BLaER1 (cell line): ENCODE data around the gene PCP2.

Experiments
- H3K27ac ChIP-seq: shearing (Covaris generic); formaldehyde crosslinking; 2 replicates; pipeline ENCODE4 v1.8.1; 2022
- H3K27me3 ChIP-seq: shearing (Covaris generic); formaldehyde crosslinking; 2 replicates; pipeline ENCODE4 v1.8.1; 2022
- H3K36me3 ChIP-seq: shearing (Covaris generic); formaldehyde crosslinking; 2 replicates; pipeline ENCODE4 v1.8.1; 2022
- H3K4me1 ChIP-seq: shearing (Covaris generic); formaldehyde crosslinking; 2 replicates; pipeline ENCODE4 v1.8.1; 2022
- H3K4me2 ChIP-seq: shearing (Covaris generic); formaldehyde crosslinking; 2 replicates; pipeline ENCODE4 v1.8.1; 2022
- H3K4me3 ChIP-seq: shearing (Covaris generic); formaldehyde crosslinking; 2 replicates; pipeline ENCODE4 v1.8.1; 2022
- H3K9ac ChIP-seq: shearing (Covaris generic); formaldehyde crosslinking; 2 replicates; pipeline ENCODE4 v1.8.1; 2022
- H3K9me3 ChIP-seq: shearing (Covaris generic); formaldehyde crosslinking; 2 replicates; pipeline ENCODE4 v1.8.1; 2022
- H4K20me1 ChIP-seq: shearing (Covaris generic); formaldehyde crosslinking; 2 replicates; pipeline ENCODE4 v1.8.1; 2022
- Cebpa-rat ChIP-seq: shearing (Covaris generic); IDR thresholded peaks from 2 replicates; pipeline ENCODE4 v1.8.1; 2022

The PCP2 gene

DNA sequence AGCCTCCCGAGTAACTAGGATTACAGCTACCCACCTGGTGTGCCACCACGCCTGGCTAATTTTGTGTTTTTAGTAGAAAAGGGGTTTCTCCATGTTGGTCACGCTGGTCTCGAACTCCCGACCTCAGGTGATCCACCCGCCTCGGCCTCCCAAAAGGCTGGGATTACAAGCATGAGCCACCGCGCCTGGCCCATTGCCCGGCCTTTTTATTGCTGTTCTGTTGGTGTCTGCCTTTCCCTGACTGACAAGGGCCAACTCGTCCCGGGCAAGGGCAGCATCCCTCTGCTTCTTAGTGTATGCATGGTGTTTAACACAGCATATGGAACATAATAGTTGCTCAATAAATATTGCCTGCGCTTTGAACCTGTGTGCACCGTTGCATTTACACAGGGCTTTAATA lies 29.1 kb upstream of the PCP2 start:
- no peaks in the 10 kb centered on the region for H3K36me3 ChIP-seq
- H3K27me3 ChIP-seq = no peaks in the 10 kb centered on the region
- H3K27ac ChIP-seq = no peak overlapping the region
- no peak overlapping the region for H3K9ac ChIP-seq
- no peaks in the 10 kb centered on the region for H4K20me1 ChIP-seq
- H3K4me1 ChIP-seq = peaks cover 22% of the 10 kb centered on the region
- no peak for TF ChIP-seq Cebpa-rat
- H3K9me3 ChIP-seq = no peaks in the 10 kb centered on the region
- H3K4me3 ChIP-seq = no peak overlapping the region
- no peak overlapping the region for H3K4me2 ChIP-seq

DNA sequence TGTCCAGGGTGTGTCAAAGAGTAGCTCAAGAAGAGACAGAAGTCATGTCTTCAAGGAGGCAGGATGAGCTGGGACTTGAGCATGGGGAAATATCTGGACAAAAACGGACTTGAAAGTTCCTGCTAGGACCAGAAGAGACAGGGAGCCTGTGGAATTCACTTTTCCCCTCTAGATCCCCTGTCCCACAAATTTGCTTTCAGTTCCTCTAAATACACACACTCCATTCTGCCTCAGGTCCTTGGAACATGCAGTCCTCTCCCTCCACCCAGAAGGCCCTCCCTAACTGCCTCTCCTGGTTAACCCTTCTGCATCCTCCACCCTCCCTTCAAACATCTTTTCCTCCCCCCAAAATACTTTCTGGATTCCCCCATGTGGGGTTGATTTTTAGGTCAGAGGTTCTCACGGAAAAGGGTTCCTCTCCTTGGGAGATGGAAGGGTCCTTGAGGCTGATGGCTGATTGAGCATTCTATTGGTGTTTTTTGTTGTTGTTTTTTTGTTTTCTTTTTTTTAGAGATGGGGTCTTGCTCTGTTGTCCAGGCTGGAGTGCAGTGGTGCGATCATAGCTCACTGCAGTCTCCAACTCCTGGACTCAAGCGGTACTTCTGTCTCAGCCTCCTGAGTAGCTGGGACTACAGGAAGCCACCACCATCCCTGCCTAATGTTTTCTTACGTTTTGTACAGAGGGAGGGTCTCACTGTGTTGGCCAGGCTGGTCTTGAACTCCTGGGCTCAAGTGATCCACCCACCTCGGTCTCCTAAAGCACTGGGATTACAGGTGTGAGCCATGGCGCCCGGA lies 28.4 kb upstream of the PCP2 start:
- H3K27ac ChIP-seq = no peak overlapping the region
- no peak overlapping the region for H3K9ac ChIP-seq

DNA sequence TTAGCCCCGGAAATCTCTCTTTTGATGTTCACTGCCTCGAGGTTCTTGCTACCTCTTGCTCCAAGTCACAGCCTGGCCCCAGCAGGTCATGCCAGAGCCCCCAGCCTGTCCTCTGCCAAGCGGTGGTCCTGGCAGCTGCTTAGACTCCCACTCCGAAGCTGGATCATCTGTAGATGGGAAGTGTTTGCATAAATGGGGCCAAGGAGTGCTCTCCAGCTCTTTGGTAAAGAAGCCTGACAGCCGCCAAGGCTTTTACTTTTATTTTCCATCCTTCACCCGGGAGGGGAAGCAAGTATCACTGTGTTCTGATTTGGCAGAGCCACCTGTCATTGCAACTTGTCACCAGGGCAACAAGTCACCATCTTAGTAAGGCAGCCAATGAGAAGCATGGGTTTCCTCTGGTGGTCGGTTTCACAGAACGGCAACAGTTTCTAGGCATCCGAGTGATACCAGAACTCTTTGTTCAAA lies 24.7 kb upstream of the PCP2 start:
- no peaks in the 10 kb centered on the region for H3K9me3 ChIP-seq
- no peak overlapping the region for H3K27ac ChIP-seq
- no peak for TF ChIP-seq Cebpa-rat
- H3K4me3 ChIP-seq = no peak overlapping the region
- no peaks in the 10 kb centered on the region for H3K36me3 ChIP-seq
- peak overlapping the region; percentile 68 for H3K4me2 ChIP-seq
- H3K4me1 ChIP-seq = peaks cover 40% of the 10 kb centered on the region
- H3K9ac ChIP-seq = no peak overlapping the region
- no peaks in the 10 kb centered on the region for H3K27me3 ChIP-seq
- H4K20me1 ChIP-seq = no peaks in the 10 kb centered on the region

More for the DNA sequence above, 28.4 kb upstream of the PCP2 start:
- Histone ChIP-seq H3K9me3 (no peaks in the 10 kb centered on the region), H3K36me3 (no peaks in the 10 kb centered on the region), H3K4me2 (no peak overlapping the region), H3K27me3 (no peaks in the 10 kb centered on the region), H4K20me1 (no peaks in the 10 kb centered on the region), H3K4me3 (no peak overlapping the region), H3K4me1 (peaks cover 29% of the 10 kb centered on the region)
- TF ChIP-seq Cebpa-rat = no peak

DNA sequence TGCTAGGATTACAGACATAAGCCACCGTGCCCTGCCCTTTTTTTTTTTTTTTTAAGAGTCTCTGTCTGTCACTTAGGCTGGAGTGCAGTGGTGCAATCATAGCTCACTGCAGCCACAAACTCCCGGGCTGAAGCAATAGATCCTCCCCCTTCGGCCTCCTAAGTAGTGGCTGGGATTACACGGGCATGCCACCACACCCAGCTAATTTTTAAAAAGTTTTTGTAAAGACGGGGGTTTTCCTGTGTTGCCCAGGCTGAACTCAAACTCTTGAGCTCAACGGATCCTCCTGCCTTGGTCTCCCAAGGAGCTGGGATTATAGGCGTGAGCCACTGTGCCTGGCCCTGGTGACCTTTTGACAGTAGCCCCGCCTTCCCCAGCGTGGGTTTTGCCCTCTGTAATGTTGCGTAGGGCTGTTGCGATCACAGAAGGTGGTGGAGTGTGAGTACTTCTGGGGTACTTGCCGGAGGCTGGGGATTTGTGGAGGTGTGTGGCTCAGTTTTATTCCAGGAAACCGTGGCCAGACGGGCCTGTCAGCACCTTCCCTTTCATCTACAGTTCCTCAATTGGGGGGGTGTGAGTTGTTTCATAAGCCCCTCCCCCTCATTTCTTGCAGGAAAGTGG lies 23.7 kb upstream of the PCP2 start:
- Histone ChIP-seq H3K27ac (no peak overlapping the region), H3K9me3 (no peaks in the 10 kb centered on the region), H3K4me2 (peak overlapping the region; percentile 68; the same call in 1 of the 2 replicates), H3K36me3 (no peaks in the 10 kb centered on the region), H3K27me3 (no peaks in the 10 kb centered on the region), H3K4me3 (no peak overlapping the region), H4K20me1 (no peaks in the 10 kb centered on the region), H3K9ac (no peak overlapping the region), H3K4me1 (peaks cover 50% of the 10 kb centered on the region)
- no peak for TF ChIP-seq Cebpa-rat

DNA sequence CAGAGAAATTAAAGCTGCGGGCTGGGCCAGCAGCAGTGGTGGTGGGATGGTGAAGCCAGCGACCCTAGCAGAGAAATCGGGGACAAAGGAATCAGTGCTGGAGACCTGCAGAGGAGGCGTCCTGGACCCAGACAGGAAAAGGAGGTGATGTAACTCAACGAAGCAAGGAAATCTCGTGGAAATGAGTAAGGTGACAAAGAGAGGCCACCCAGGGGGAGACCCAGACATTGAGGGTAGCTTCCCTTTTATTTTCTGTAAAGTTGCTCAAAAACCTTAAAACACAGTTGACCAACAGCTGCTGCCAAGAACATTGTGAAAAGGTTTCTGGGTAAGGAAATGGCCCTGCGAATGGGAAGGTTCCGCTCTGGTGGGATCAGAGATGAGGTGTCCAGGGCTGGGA lies 22.1 kb upstream of the PCP2 start:
- H3K4me3 ChIP-seq = no peak overlapping the region
- no peaks in the 10 kb centered on the region for H3K9me3 ChIP-seq
- H3K27me3 ChIP-seq = no peaks in the 10 kb centered on the region
- TF ChIP-seq Cebpa-rat = no peak
- no peak overlapping the region for H3K27ac ChIP-seq
- no peaks in the 10 kb centered on the region for H4K20me1 ChIP-seq
- H3K4me1 ChIP-seq = peaks cover 52% of the 10 kb centered on the region
- H3K9ac ChIP-seq = no peak overlapping the region
- peak overlapping the region; percentile 8; the same call in 1 of the 2 replicates for H3K4me2 ChIP-seq
- H3K36me3 ChIP-seq = no peaks in the 10 kb centered on the region

DNA sequence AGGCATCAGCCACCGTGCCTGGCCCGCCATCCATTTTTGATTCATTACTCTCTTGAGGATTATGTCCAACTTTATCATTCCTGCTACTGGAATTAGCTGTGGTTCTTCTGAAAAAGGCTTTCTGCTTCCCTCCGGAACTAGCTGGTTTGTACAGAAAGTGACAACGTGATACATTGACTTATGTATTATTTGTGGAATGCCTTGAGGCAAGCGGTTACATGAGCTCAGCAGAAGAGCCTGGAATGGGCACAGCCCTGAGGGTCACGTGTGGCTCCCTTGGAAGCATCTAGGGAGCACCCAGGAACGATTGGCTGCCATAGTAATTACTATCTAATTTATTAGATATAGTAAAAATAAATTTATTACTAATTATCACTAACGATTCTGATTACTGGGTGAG lies 20.9 kb upstream of the PCP2 start:
- Histone ChIP-seq H3K9me3 (no peaks in the 10 kb centered on the region), H3K4me2 (no peak overlapping the region), H3K27me3 (no peaks in the 10 kb centered on the region), H3K4me1 (peaks cover 49% of the 10 kb centered on the region), H3K36me3 (no peaks in the 10 kb centered on the region), H3K4me3 (no peak overlapping the region), H3K27ac (no peak overlapping the region), H3K9ac (no peak overlapping the region), H4K20me1 (no peaks in the 10 kb centered on the region)
- no peak for TF ChIP-seq Cebpa-rat

DNA sequence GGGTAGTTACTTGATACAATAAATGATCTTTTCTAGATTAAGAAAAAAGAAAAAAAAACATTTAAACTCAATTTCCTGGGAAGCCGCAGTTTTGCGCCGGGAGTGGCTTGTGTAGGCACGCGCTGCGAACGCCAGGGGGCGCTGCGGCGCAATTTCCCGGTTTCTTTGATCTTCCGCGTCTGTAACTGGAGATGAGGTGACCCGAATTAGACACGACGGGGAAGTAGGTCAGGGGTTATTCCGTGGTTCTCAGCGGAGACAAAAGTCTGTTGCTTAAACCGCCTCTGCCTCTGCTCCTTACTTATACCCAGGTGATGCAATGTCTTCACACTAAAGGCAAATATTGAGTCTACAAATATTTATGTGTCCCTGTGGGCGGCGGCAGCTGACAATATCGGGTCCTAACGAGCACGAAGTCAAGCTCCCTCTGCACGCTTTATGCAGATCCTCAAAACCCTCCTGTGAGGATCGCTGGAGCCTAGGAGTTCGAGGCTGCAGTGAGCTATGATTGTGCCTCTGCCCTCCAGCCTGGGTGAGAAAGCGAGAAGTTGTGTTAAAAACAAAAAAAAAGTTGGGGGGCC lies 18.6 kb upstream of the PCP2 start:
- peak overlapping the region; percentile 43; the same call in 1 of the 2 replicates for H3K27ac ChIP-seq
- H3K9ac ChIP-seq = peak overlapping the region; percentile 40; the same call in 1 of the 2 replicates
- peak overlapping the region; percentile 77 for H3K4me2 ChIP-seq
- H3K4me3 ChIP-seq = peak overlapping the region; percentile 53
- H3K9me3 ChIP-seq = no peaks in the 10 kb centered on the region
- peak; percentile 78 for TF ChIP-seq Cebpa-rat
- H3K27me3 ChIP-seq = no peaks in the 10 kb centered on the region
- no peaks in the 10 kb centered on the region for H4K20me1 ChIP-seq
- peaks cover 30% of the 10 kb centered on the region for H3K4me1 ChIP-seq
- H3K36me3 ChIP-seq = peaks cover 13% of the 10 kb centered on the region

DNA sequence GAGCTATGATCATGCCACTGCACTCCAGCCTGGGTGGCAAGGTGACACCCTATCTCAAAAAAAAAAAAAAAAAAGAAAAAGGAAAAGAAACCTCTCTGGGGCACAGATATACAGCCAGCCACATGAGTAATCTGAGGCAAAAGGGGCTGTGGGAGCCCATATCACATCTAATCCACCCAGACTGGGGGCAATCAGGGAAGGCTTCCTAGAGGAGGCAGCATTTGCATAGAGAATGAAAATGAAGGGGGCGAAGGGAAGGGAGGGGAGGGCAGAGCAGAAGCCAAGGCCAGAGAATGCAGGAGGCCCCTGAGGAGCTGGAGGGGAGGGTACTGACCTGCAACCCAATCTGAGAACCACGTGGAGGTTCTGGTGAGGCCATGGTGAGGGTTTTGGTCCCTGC lies 16.6 kb upstream of the PCP2 start:
- Histone ChIP-seq H3K4me3 (no peak overlapping the region), H3K27ac (no peak overlapping the region), H3K4me2 (no peak overlapping the region), H3K9me3 (no peaks in the 10 kb centered on the region), H4K20me1 (no peaks in the 10 kb centered on the region), H3K4me1 (peaks cover 19% of the 10 kb centered on the region), H3K27me3 (no peaks in the 10 kb centered on the region), H3K9ac (no peak overlapping the region), H3K36me3 (peaks cover 30% of the 10 kb centered on the region)
- no peak for TF ChIP-seq Cebpa-rat

DNA sequence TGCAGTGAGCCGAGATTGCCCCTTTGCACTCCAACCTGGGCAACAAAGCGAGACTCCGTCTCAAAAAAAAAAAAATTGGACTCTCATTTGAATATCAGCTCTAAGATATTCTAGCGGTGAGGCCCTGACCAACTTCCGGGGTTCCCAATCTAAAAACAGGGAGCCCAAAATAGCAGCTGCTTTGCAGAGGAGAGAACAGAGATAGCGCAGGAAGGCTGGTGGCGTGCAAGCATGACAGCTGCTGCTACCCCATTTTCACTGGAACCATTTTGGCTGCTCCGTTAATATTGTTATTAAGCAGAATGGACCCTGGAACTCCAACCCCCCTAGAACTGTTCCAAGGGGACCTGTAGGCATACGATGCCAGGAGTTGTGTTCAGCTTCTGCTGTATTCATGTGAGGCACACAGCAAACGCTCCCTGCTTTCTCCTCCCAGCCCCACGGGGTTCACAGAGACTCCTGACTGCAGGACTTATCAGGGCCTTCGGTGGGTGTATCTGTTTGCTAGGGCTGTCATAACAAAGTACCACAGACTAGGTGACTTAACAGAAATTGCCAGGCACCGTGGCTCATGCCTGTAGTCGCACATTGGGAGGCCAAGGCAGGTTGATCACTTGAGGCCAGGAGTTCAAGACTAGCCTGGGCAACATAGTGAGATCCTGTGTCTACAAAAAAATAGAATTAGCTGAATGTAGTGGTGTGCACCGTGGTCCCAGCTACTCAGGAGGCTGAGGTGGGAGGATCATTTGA lies 14.9 kb upstream of the PCP2 start:
- no peak overlapping the region for H3K4me2 ChIP-seq
- H3K9me3 ChIP-seq = no peaks in the 10 kb centered on the region
- no peaks in the 10 kb centered on the region for H3K27me3 ChIP-seq
- H3K36me3 ChIP-seq = peaks cover 43% of the 10 kb centered on the region
- H3K4me1 ChIP-seq = peaks cover 18% of the 10 kb centered on the region
- no peak overlapping the region for H3K27ac ChIP-seq
- H3K9ac ChIP-seq = no peak overlapping the region
- TF ChIP-seq Cebpa-rat = no peak
- no peak overlapping the region for H3K4me3 ChIP-seq
- H4K20me1 ChIP-seq = no peaks in the 10 kb centered on the region
